GM13976 (cell line): ENCODE measurements around the gene COL20A1.
A peak's percentile ranks its signal among the peaks of the same experiment; 100 is the strongest.

Experiments
- DNase-seq: peaks from one replicate; pipeline ENCODE4 v3.0.0; 2012; ENCODE audit warnings: low spot score
- CTCF ChIP-seq: IDR thresholded peaks from 2 replicates; pipeline ENCODE4 v1.5.1; 2012; ENCODE audit warnings: borderline replicate concordance, mild to moderate bottlenecking; ENCODE audit not compliant: insufficient read depth; ENCODE audit errors: extremely low read depth, missing control alignments, control extremely low read depth
- in situ Hi-C: fragments of 300-500 bp; cut with MboI; formaldehyde crosslinking; loops from one replicate; pipeline ENCODE4 v1.12.0; 2022; ENCODE audit warnings: low sequenced_read_pairs, mixed read lengths, inconsistent platforms; ENCODE audit not compliant: unreplicated experiment

COL20A1 gene

DNA sequence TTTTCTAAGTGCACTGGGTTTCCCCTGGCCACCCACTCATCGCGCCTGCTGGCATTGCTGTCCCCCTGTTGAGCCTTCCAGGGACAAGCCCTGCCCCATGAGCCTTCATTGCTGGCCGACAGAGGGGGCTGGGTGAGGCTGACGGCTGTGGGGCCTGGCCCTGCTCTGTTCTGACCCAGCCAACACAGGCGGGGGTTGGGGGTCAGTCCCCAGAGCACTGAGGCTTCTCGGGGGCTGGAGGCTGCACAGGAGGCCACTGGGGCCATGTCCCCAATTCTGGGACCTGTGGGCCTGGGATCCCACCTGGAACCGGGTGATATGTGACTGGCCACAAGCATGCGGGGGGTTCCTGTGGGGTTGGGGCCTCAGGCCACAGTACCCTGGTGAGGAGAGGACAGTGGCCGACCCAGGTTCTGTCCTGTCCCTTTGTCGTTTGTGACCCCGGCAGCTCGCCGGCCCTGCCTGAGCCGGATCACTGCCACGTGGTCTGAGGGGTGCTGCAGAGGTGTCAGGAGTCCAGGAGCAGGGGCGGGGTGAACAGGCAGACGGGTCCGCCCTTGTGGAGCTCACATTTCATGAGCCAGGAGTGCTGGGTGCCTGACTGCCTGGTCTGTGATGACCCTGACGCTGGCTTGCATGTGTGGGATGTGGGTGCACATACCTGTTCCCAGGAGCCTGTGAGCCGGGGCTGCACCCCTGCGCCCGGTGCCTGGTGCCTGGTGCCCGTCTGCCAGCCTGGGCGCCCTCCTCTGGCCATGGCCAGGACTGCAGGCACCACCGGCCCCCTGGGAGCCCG, 2.1 kb upstream of the COL20A1 start:
- peak; percentile 90 for DNase-seq
- in situ Hi-C loops, result no loop called here
- peak; percentile 59 for TF ChIP-seq CTCF

DNA sequence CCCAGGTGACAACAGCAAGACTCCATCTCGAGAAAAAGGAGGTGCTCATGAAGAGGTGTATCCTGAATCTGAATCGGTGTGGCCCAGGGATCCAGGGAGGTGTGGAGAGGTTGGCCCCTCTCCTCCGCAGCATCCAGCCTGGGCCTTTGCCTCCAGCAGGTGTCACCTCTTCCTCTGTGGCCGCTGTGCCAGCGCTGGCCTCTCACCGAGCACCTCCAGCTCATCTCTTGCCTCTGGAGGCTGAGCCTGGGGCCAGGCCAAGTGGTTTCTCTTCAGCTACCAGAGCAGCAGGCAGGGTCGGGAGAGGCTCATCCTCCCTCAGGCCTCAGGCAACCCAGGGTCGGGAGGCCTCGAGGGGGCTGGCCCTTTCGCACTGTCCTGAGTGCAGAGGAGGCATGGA, 1.2 kb upstream of the COL20A1 start:
- DNase-seq, result no peak
- TF ChIP-seq CTCF, result no peak
- in situ Hi-C loops, result no loop called here

- no peak for TF ChIP-seq CTCF
- DNase-seq, result no peak
- in situ Hi-C loops, result no loop called here
Measured at GRCh38 chr20:63292292-63292701, 689 bp upstream of the COL20A1 start.

GRCh38 chr20:63293456-63293855, 470 bp downstream of the COL20A1 start:
- TF ChIP-seq CTCF, result no peak
- DNase-seq, result no peak
- in situ Hi-C loops, result no loop called here

DNA sequence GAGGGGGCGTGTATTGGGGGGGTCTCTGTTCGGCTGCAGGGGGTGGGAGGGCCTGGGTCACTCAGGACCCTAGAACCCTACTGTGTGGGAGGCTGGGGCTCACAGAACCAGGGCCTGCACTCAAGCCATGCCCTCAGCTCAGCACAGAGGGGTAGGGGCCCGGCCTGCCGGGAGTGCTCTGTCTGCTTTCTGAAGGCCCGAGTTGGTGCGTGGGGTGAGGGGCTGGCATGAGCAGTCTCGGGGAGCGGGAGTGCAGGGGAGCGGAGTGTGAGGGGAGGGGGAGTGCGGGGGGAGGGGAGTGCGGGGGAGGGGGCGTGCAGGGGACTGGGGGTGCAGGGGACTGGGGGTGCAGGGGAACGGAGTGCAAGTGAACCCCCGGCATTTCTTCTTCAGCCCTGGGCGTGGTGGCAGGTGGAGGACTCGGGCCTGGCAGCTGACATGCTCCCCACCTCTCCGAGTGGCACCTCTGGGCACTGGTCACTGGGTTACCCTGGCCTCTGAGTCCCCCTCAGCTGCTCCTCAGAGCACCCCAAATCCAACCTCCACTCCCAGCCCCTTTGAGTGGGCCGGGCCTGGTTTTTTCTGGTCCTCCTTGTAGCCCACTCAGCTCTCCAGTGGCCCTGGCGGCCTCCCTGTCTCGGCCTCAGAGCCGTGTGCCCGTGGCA, 1.0 kb downstream of the COL20A1 start:
- TF ChIP-seq CTCF, result no peak
- in situ Hi-C loops, result no loop called here
- no peak for DNase-seq

DNA sequence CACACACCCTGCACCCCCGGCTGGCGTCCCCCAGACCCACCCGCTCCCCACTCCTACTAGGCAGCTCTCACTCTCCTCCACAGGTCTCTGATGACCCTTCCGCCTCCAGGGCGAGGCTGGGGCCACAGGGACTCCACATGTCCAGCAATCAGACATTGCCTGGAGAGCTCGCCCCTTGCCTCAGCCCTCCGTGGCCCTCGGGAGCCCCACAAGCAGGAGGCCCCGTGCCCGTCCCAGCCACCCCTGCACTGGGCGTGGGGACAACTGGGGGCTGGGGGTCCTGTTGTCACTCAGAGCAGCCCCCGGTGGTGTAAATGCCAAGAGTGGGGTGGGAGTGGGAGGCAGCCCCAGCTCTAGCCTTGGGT, 1.5 kb downstream of the COL20A1 start:
- in situ Hi-C loops, result no loop called here
- TF ChIP-seq CTCF, result no peak
- no peak for DNase-seq

DNA sequence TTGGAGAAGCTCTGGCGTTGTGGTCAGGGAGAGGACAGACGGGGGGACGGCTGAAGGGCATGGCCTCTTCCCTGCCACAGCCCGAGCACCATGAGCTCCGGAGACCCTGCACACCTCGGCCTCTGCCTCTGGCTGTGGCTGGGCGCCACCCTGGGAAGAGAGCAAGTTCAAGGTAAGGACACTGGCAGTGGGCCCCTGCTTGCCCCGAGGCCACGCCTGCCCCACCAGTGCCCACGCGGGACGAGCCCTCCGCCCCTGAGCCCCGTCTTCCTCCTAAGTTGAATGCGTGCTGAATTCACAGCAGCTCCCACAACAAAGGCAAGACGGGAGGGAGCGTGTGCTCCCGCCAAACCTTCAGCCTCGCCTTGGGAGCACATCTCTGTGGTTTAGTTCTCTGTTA, 2.0 kb downstream of the COL20A1 start:
- in situ Hi-C loops, result no loop called here
- DNase-seq, result no peak
- no peak for TF ChIP-seq CTCF
